ENCODE results near the gene CDC42BPB. TPM values are rescaled to one million over a fixed set of nuclear protein-coding genes. Genes with fewer than 3 reads are reported as not detected.

The CDC42BPB gene
- total and polyA plus RNA-seq, 2 donors (not counting 1 experiment from before 2014, with no cell fraction given) = 44.8 to 98.3 TPM

- Histone ChIP-seq H3K36me3 (ENCODE audit: control insufficient read depth, insufficient read depth, low read length) (no peaks in the 10 kb centered on the region), H3K4me1 (ENCODE audit: control insufficient read depth, extremely low read depth, insufficient read depth, low read length) (no peaks in the 10 kb centered on the region), H3K4me2 (ENCODE audit: extremely low read depth, insufficient read depth, low read length) (no peak overlapping the region), H4K20me1 (ENCODE audit: control insufficient read depth, extremely low read depth, insufficient read depth, low read length) (no peaks in the 10 kb centered on the region), H2AFZ (ENCODE audit: low read length) (no peak overlapping the region), H3K27me3 (ENCODE audit: control insufficient read depth, insufficient read depth, low read length) (no peaks in the 10 kb centered on the region), H3K9me3 (ENCODE audit: control insufficient read depth, insufficient read depth, low read depth, low read length) (no peaks in the 10 kb centered on the region), H3K4me3 (replicated peaks in 1 of 4; ENCODE audit: control extremely low read depth in 1 of 4, insufficient read depth in 1 of 4, low read depth in 3 of 4, low read length in 4 of 4) (no peak overlapping the region), H3K9ac (ENCODE audit: insufficient read depth, low read length) (no peak overlapping the region), H3K79me2 (ENCODE audit: control insufficient read depth, insufficient read depth, low read length) (no peaks in the 10 kb centered on the region), H3K27ac (ENCODE audit: insufficient read depth, low read length) (no peak overlapping the region)
- TF ChIP-seq CTCF (conservative IDR thresholded peaks at IDR 0.05 in 1 of 2, IDR thresholded peaks at IDR 0.05 in 1 of 2; ENCODE audit: low read depth in 1 of 2, low read length in 2 of 2) = no peak
- no peak for TF ChIP-seq EZH2 (IDR thresholded peaks at IDR 0.05; ENCODE audit: low read length, missing control alignments)
- DNase-seq (ENCODE audit: low read depth in 2 of 2) = no peak
These were observed 156.4 kb downstream of the CDC42BPB start for GRCh38 chr14:102900631-102901571.

GRCh38 chr14:102899516-102899900, 157.8 kb downstream of the CDC42BPB start:
- Histone ChIP-seq H2AFZ (ENCODE audit: low read length) (no peak overlapping the region), H4K20me1 (ENCODE audit: control insufficient read depth, extremely low read depth, insufficient read depth, low read length) (no peaks in the 10 kb centered on the region), H3K27me3 (ENCODE audit: control insufficient read depth, insufficient read depth, low read length) (no peaks in the 10 kb centered on the region), H3K4me3 (replicated peaks in 1 of 4; ENCODE audit: control extremely low read depth in 1 of 4, insufficient read depth in 1 of 4, low read depth in 3 of 4, low read length in 4 of 4) (no peak overlapping the region), H3K4me2 (ENCODE audit: extremely low read depth, insufficient read depth, low read length) (no peak overlapping the region), H3K27ac (ENCODE audit: insufficient read depth, low read length) (no peak overlapping the region), H3K4me1 (ENCODE audit: control insufficient read depth, extremely low read depth, insufficient read depth, low read length) (no peaks in the 10 kb centered on the region), H3K79me2 (ENCODE audit: control insufficient read depth, insufficient read depth, low read length) (no peaks in the 10 kb centered on the region), H3K9me3 (ENCODE audit: control insufficient read depth, insufficient read depth, low read depth, low read length) (no peaks in the 10 kb centered on the region), H3K36me3 (ENCODE audit: control insufficient read depth, insufficient read depth, low read length) (no peaks in the 10 kb centered on the region), H3K9ac (ENCODE audit: insufficient read depth, low read length) (no peak overlapping the region)
- no peak for TF ChIP-seq CTCF (conservative IDR thresholded peaks at IDR 0.05 in 1 of 2, IDR thresholded peaks at IDR 0.05 in 1 of 2; ENCODE audit: low read depth in 1 of 2, low read length in 2 of 2)
- TF ChIP-seq EZH2 (IDR thresholded peaks at IDR 0.05; ENCODE audit: low read length, missing control alignments) = no peak
- DNase-seq (ENCODE audit: low read depth in 2 of 2) = no peak

GRCh38 chr14:102898776-102899515, 158.4 kb downstream of the CDC42BPB start:
- no peak overlapping the region for H2AFZ ChIP-seq (ENCODE audit: low read length)
- DNase-seq (ENCODE audit: low read depth in 2 of 2) = no peak

More at GRCh38 chr14:102898776-102899515, 158.4 kb downstream of the CDC42BPB start:
- Histone ChIP-seq H3K4me2 (ENCODE audit: extremely low read depth, insufficient read depth, low read length) (no peak overlapping the region), H3K9me3 (ENCODE audit: control insufficient read depth, insufficient read depth, low read depth, low read length) (no peaks in the 10 kb centered on the region), H3K79me2 (ENCODE audit: control insufficient read depth, insufficient read depth, low read length) (no peaks in the 10 kb centered on the region), H3K27me3 (ENCODE audit: control insufficient read depth, insufficient read depth, low read length) (no peaks in the 10 kb centered on the region), H3K4me3 (replicated peaks in 1 of 4; ENCODE audit: control extremely low read depth in 1 of 4, insufficient read depth in 1 of 4, low read depth in 3 of 4, low read length in 4 of 4) (no peak overlapping the region), H3K36me3 (ENCODE audit: control insufficient read depth, insufficient read depth, low read length) (no peaks in the 10 kb centered on the region), H3K27ac (ENCODE audit: insufficient read depth, low read length) (no peak overlapping the region), H3K9ac (ENCODE audit: insufficient read depth, low read length) (no peak overlapping the region), H3K4me1 (ENCODE audit: control insufficient read depth, extremely low read depth, insufficient read depth, low read length) (no peaks in the 10 kb centered on the region), H4K20me1 (ENCODE audit: control insufficient read depth, extremely low read depth, insufficient read depth, low read length) (no peaks in the 10 kb centered on the region)
- no peak for TF ChIP-seq EZH2 (IDR thresholded peaks at IDR 0.05; ENCODE audit: low read length, missing control alignments)
- no peak for TF ChIP-seq CTCF (conservative IDR thresholded peaks at IDR 0.05 in 1 of 2, IDR thresholded peaks at IDR 0.05 in 1 of 2; ENCODE audit: low read depth in 1 of 2, low read length in 2 of 2)

Measured in fibroblast of lung (primary cell).